Measurements from ENCODE around the gene UBXN10.

- TF ChIP-seq EP300 (IDR thresholded peaks at IDR 0.05) (no peak), CTCF (IDR thresholded peaks at IDR 0.05) (no peak)
Measured at GRCh38 chr1:20184997-20185833, 681 bp upstream of the UBXN10 start.

Measured in esophagus muscularis mucosa (tissue), 3 donors.